NCI-H146 treated with DMSO at 0.1 percent for 48 hours (cell line): ENCODE measurements around the gene ADAMTS4.
A peak's percentile ranks its signal among the peaks of the same experiment; 100 is the strongest.

ENCODE experiments used
- DNase-seq: peaks from one replicate; lab custom pipeline; 2025; ENCODE audit not compliant: unreplicated experiment; lab: John Stamatoyannopoulos, UW

Gene ADAMTS4

DNA sequence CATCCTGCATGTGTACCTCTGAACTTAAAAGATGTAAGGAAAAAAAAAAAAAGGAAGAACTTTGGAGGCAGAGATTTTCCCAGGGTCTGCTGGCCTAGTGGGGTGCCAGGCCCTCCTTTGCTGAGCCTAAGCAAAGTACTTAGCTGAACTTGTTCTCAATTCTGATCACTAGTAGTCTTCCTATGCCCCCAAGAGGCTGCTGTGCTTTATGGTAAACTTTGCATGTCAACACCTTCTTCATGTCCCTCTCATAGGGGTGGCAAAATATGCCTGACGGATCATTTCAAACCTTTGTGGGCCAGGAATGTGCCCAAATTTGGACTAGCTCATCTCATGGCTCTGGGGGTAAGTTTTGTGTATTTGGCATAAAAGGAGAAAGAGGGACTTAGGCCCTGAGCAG is 41.0 kb downstream of the ADAMTS4 start:
- DNase-seq: no peak

DNA sequence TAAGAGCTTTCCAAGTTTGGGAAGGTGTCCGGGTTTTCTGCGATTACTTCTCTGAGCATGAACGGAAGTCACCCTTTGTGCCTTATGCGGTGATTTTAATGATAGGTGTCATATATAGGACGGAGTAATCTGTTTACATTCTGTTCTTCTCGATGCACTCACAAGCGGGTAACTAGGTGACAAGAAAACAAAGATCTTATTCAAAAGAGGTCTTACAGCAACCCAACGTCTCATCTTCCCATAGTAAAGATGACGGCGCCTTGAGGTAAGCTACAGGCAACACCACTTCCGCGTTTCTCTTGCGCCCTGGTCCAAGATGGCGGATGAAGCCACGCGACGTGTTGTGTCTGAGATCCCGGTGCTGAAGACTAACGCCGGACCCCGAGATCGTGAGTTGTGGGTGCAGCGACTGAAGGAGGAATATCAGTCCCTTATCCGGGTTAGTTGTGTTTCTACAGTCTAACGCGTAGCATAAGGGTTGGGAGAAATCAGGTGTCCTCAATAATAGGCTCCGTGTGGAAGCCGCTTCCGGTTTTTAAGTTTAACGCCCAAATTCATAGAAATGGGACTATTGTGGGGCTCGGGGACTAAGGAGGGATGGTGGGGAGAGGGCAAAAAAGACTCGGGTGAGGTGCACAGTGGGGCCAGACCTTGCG is 45.0 kb downstream of the ADAMTS4 start, which contains the start of gene UFC1:
TSS of gene UFC1 (plus strand) at position 297 of the 656 bp plus-strand sequence. CDS start at position 317, 20 bp downstream.
- DNase-seq: peak; percentile 77

DNA sequence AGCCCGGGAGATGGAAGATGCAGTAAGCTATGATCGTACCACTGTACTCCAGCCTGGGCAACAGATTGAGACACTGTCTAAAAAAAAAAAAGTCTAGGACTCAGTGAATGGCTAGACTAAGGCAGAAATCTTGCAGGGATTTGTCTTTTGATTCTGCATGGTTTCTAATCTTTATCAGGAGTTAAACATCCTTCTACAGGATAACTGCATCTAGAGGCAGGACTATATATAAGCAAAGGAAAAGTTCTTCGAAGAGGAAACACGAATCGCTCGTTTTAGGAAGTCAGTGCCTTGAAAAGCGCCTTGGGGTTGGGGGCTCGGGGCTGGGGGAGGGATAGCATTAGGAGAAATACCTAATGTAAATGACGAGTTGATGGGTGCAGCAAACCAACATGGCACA is 45.7 kb downstream of the ADAMTS4 start:
- DNase-seq: no peak

DNA sequence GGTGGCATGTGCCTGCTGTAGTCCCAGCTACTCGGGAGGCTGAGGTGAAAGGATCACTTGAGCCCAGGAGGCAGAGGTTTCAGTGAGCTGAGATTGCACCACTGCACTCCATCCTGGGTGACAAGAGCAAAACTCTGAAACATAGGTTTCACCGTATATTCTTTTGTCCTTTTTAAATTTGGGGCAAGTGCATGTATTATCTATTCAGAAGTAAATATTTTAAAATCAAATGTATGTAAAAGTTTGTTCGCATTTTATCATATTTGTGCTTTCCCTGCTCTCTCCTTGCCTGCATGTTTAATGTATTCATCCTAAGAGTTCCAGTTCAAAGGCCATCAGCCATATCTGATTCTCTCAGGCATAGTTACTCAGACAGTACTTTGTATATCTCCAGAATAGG is 53.0 kb downstream of the ADAMTS4 start:
- DNase-seq: no peak

DNA sequence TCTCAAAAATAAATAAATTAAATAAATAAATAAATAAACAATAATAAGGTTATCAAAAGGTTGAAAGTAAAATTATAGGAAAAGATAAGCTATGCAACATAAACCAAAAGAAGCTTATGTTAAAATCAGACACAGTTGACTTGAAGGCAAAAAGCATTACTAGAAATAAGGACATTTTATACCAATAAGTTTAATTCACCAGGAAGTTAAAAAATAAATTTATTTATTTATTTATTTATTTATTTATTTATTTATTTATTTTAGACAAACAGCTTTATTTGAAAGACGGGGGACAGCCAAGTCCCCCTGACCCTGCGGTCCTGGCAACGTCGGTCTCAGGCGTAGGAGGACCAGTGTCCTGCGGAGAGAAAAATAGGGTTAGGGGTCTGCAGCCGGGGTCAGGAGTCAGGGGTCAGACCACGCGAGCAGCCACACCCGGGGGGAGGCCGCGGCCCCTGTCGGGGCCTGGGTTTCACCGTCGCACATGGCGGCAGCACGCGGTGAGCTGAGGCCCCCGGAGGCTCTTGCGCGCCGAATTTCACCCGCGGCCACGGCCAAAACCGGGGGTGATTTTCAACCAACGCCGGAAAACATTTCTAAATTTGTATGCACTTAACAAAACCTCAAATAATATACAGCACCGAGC is 58.0 kb downstream of the ADAMTS4 start:
- no peak for DNase-seq

DNA sequence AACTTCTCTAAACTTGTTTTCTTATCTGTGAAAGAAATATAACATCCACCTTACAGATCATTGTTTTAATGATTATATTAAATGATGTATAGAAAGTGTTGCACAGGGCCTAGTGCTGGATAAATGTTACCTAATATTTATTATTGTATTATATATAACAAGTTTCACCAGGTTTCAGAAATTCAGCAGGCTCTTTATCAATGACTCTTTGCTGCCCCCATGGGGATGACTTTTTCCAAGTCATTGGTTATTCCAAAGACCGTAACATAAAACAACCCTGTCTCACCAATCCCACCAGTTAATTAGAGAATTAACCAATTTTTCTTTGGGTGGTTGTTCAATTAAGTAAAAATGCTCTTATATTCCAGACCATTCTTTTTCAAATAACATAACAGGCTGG is 59.1 kb downstream of the ADAMTS4 start:
- DNase-seq: peak; percentile 4

DNA sequence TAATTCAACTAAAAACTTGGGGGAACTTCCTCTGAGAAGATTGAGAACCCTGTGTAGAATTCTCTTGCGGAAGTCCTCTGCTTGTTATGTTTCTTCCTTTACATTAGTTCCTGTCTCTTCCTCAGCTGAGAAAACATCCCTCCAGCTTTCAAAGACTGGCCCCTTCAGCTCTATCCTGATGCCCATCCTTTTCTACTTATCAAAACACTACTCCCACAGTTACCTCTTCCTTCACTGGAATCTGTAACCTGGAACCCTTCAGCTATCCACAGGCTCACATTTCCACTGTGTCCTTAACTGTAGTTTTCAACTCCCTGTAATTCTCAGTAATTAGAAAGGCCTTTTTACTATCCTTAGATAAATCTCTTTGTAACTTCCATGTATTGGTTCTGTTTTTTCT is 60.4 kb downstream of the ADAMTS4 start:
- no peak for DNase-seq

DNA sequence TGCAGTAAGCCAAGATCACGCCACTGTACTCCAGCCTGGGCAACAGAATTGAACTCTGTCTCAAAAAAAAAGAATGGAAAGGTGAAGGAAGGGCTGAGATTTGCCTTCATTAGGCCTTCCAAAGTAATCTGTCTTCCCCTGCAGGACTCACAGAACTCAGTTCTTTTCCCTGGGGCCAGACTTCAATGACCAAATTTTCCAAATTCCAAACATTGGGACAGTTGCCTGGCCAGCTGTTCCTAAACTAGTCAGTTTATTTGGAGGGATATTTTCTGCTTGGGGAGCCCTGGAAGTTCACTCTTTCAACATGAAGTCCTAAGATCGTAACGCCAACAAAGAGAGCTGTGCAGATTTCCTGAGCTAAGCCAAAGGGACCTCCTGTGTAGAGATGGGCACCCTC is 61.0 kb downstream of the ADAMTS4 start:
- DNase-seq: no peak
